ENCODE measurements around the gene SPEF2.

DNA sequence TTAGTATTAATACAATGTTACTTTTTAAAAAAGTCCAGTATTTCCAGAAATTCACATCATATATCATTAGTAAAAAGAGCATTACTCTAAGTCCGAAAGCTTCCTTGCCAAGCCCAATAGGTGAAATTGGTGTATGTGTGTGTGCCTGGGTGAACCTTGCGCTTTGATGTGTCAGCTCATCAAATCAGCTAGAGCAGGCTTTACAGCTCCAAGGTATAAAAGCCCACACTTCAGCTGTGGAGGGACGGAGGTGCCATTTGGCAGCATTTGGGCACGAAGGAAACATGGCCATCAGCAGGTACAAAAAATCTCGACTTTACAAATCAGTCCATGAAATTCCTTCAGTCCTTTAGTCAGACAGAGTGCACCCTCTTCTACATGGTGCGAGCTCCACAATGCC lies 162.6 kb downstream of the SPEF2 start:
- TF ChIP-seq CTCF (IDR thresholded peaks at IDR 0.05 in 2 of 3, conservative IDR thresholded peaks at IDR 0.05 in 1 of 3; ENCODE audit: insufficient read depth in 2 of 3, low read depth in 1 of 3, low read length in 3 of 3) = no peak
- no peak for TF ChIP-seq NFYB (IDR thresholded peaks at IDR 0.05; ENCODE audit: extremely low read depth, insufficient read length)
- TF ChIP-seq RBM22 (IDR thresholded peaks at IDR 0.05; ENCODE audit: low read depth, low read length, poor library complexity, severe bottlenecking) = no peak
- TF ChIP-seq ZNF253 (CRISPR knock-in tag; conservative IDR thresholded peaks at IDR 0.05) = no peak
- no peak for TF ChIP-seq SRF (CRISPR knock-in tag; IDR thresholded peaks at IDR 0.05)
- TF ChIP-seq HCFC1 (IDR thresholded peaks at IDR 0.05; ENCODE audit: low read depth, low read length) = no peak
- no peak for TF ChIP-seq TGIF2 (CRISPR knock-in tag; IDR thresholded peaks at IDR 0.05)
- no peak for TF ChIP-seq SOX6 (IDR thresholded peaks at IDR 0.05)
- TF ChIP-seq ZNF24 (IDR thresholded peaks at IDR 0.05) = no peak
- TF ChIP-seq POLR2AphosphoS2 (IDR thresholded peaks at IDR 0.05; ENCODE audit: low read length) = no peak
- TF ChIP-seq PRPF4 (IDR thresholded peaks at IDR 0.05; ENCODE audit: insufficient read depth, low read depth, low read length, poor library complexity, severe bottlenecking) = no peak
- TF ChIP-seq SIN3A (IDR thresholded peaks at IDR 0.05; ENCODE audit: borderline replicate concordance in 2 of 2, control insufficient read depth in 1 of 2, low read depth in 2 of 2, low read length in 2 of 2) = no peak
